HG02763 (cell line): ENCODE results near the gene VAV3.
"Not testable (repeated sequence)": the region's sequence is repeated elsewhere in the genome, so short reads cannot be mapped to it uniquely, and the experiment has no call there.

Experiments
- ATAC-seq: cut with Tn5 transposase; IDR thresholded peaks from one replicate; pipeline ENCODE4 v1.9.1; 2021; ENCODE audit warnings: mild to moderate bottlenecking, moderate library complexity; ENCODE audit not compliant: unreplicated experiment

The VAV3 gene

GRCh38 chr1:107661158-107661557 lies 303.8 kb downstream of the VAV3 start:
- ATAC-seq = no peak

GRCh38 chr1:107659961-107660360 lies 305.0 kb downstream of the VAV3 start:
- ATAC-seq = no peak

GRCh38 chr1:107657356-107657755 lies 307.6 kb downstream of the VAV3 start:
- no peak for ATAC-seq

- no peak for ATAC-seq
Measured at GRCh38 chr1:107653765-107654164, 311.2 kb downstream of the VAV3 start.

- ATAC-seq = no peak
Measured at GRCh38 chr1:107653005-107653404, 312.0 kb downstream of the VAV3 start.

- ATAC-seq = not testable (repeated sequence)
Measured at GRCh38 chr1:107650825-107651224, 314.2 kb downstream of the VAV3 start.

- ATAC-seq = no peak
Measured at GRCh38 chr1:107649023-107649422, 316.0 kb downstream of the VAV3 start.

GRCh38 chr1:107648071-107648470 lies 316.9 kb downstream of the VAV3 start:
- ATAC-seq = no peak

- no peak for ATAC-seq
Measured at GRCh38 chr1:107647012-107647411, 318.0 kb downstream of the VAV3 start.

- ATAC-seq = no peak
Measured at GRCh38 chr1:107643766-107644165, 321.2 kb downstream of the VAV3 start.

GRCh38 chr1:107640207-107640606 lies 324.8 kb downstream of the VAV3 start:
- no peak for ATAC-seq

- no peak for ATAC-seq
Measured at GRCh38 chr1:107637101-107637500, 327.9 kb downstream of the VAV3 start.

GRCh38 chr1:107633596-107633995 lies 331.4 kb downstream of the VAV3 start:
- ATAC-seq = no peak

GRCh38 chr1:107626073-107626796 lies 338.7 kb downstream of the VAV3 start:
- no peak for ATAC-seq

GRCh38 chr1:107625405-107626029 lies 339.5 kb downstream of the VAV3 start:
- no peak for ATAC-seq

GRCh38 chr1:107623431-107623830 lies 341.5 kb downstream of the VAV3 start:
- ATAC-seq = no peak

- ATAC-seq = no peak
Measured at GRCh38 chr1:107622966-107623365, 342.0 kb downstream of the VAV3 start.

GRCh38 chr1:107622535-107622934 lies 342.4 kb downstream of the VAV3 start:
- ATAC-seq = no peak

GRCh38 chr1:107620753-107621152 lies 344.2 kb downstream of the VAV3 start:
- ATAC-seq = no peak

GRCh38 chr1:107618539-107618938 lies 346.4 kb downstream of the VAV3 start:
- ATAC-seq = no peak

- no peak for ATAC-seq
Measured at GRCh38 chr1:107617921-107618320, 347.1 kb downstream of the VAV3 start.

- no peak for ATAC-seq
Measured at GRCh38 chr1:107617456-107617855, 347.5 kb downstream of the VAV3 start.

- no peak for ATAC-seq
Measured at GRCh38 chr1:107609808-107610207, 355.2 kb downstream of the VAV3 start.
